HEK293T (cell line): ENCODE results near the gene USP36.

Experiments used
- ARNT ChIP-seq: fragments of 450-650 bp; IDR thresholded peaks from 2 replicates; pipeline ENCODE4 v1.6.1; 2017; ENCODE audit warnings: mild to moderate bottlenecking
- BHLHE40 ChIP-seq: fragments of 450-650 bp; IDR thresholded peaks from 2 replicates; pipeline ENCODE4 v1.6.1; 2016; ENCODE audit warnings: mild to moderate bottlenecking, moderate library complexity, borderline replicate concordance
- FOXM1 ChIP-seq: fragments of 450-650 bp; IDR thresholded peaks from 2 replicates; pipeline ENCODE4 v1.6.1; 2017; ENCODE audit warnings: mild to moderate bottlenecking, borderline replicate concordance
- NFRKB ChIP-seq: fragments of 450-650 bp; IDR thresholded peaks from 2 replicates; pipeline ENCODE4 v1.6.1; 2016; ENCODE audit warnings: mild to moderate bottlenecking, moderate library complexity
- SP1 ChIP-seq: fragments of 450-650 bp; IDR thresholded peaks from 2 replicates; pipeline ENCODE4 v1.6.1; 2017
- TARDBP ChIP-seq: fragments of 450-650 bp; IDR thresholded peaks from 2 replicates; pipeline ENCODE4 v1.6.1; 2016

GRCh38 chr17:78825696-78826095 lies 14.9 kb downstream of the USP36 start:
- TF ChIP-seq ARNT (no peak), TARDBP (no peak), SP1 (no peak), BHLHE40 (no peak), FOXM1 (no peak), NFRKB (no peak)
